Endothelial cell of umbilical vein (primary cell): ENCODE results near the gene LRCOL1. TPM values are rescaled to one million over a fixed set of nuclear protein-coding genes. Genes with fewer than 3 reads are reported as not detected.
A peak's percentile ranks its signal among the peaks of the same experiment; 100 is the strongest.

Experiments used
- BruUV-seq: library from RNA; stranded (reverse); fragments of 400-500 nt; replicated peaks from 2 replicates; lab custom pipeline; 2021; lab: Mats Ljungman, UMichigan
- CTCF ChIA-PET: fragments of 300-600, 350-600 bp; sonication (Branson Sonifier 250); formaldehyde crosslinking; loops from one replicate; lab custom pipeline; 2021; ENCODE audit warnings: antibody characterized with exemption, inconsistent platforms; lab: Charles Lee
- POLR2A ChIA-PET: fragments of 300-600, 350-600 bp; sonication (Branson Sonifier 250); formaldehyde crosslinking; loops from one replicate; lab custom pipeline; 2021; ENCODE audit warnings: antibody characterized with exemption, inconsistent platforms; lab: Charles Lee
- DNase-seq: peaks from one replicate; pipeline ENCODE4 v3.0.0-alpha.2; 2011; ENCODE audit warnings: low read depth, low spot score
- FAIRE-seq: peaks from 2 replicates; lab custom pipeline; 2011; peaks lifted over from hg19 to GRCh38; lab: Jason Lieb, UNC
- H2AFZ ChIP-seq: 2 replicates; pipeline ENCODE4 v1.6.0; 2012; ENCODE audit warnings: low read depth, low read length, control low read depth, inconsistent platforms
- H3K27ac ChIP-seq: 2 replicates; pipeline ENCODE4 v1.5.1; 2011; ENCODE audit warnings: low read depth, mild to moderate bottlenecking, control low read depth, low read length, moderate library complexity; ENCODE audit not compliant: insufficient read depth
- H3K27me3 ChIP-seq, 2 experiments: 2 replicates each; pipeline versions ENCODE4 v1.6.0 to v1.6.1; 2011; ENCODE audit warnings: low read length in 2 of 2, mixed read lengths in 1 of 2; ENCODE audit not compliant: control insufficient read depth in 2 of 2, insufficient read depth in 2 of 2
- H3K36me3 ChIP-seq, 2 experiments: 2 replicates in 1 of 2; 3 replicates in 1 of 2; pipeline ENCODE4 v1.5.1; 2011; ENCODE audit warnings: low read length in 2 of 2, mild to moderate bottlenecking in 1 of 2, moderate library complexity in 1 of 2; ENCODE audit not compliant: control insufficient read depth in 2 of 2, insufficient read depth in 2 of 2; ENCODE audit errors: extremely low read depth in 1 of 2
- H3K4me1 ChIP-seq: 3 replicates; pipeline ENCODE4 v1.5.1; 2011; ENCODE audit warnings: mild to moderate bottlenecking, low read length; ENCODE audit not compliant: control insufficient read depth, insufficient read depth; ENCODE audit errors: extremely low read depth
- H3K4me2 ChIP-seq: 2 replicates; pipeline ENCODE4 v1.6.1; 2011; ENCODE audit warnings: low read length, control low read depth, mixed read lengths; ENCODE audit not compliant: insufficient read depth
- H3K4me3 ChIP-seq, 3 experiments: fragments of 200-600 bp in 1 of 3; sonication (generic), shearing (Covaris generic) in 1 of 3; replicated peaks in 1 of 3; 2 replicates each; pipeline ENCODE4 v1.5.1; 2011 to 2016; ENCODE audit warnings: control low read depth in 3 of 3, low read length in 3 of 3, mild to moderate bottlenecking in 2 of 3, inconsistent platforms in 1 of 3, low read depth in 1 of 3, moderate library complexity in 1 of 3; ENCODE audit not compliant: insufficient read depth in 1 of 3
- H3K79me2 ChIP-seq: 2 replicates; pipeline ENCODE4 v1.6.0; 2012; ENCODE audit warnings: low read length, inconsistent platforms; ENCODE audit not compliant: control insufficient read depth, insufficient read depth
- H3K9ac ChIP-seq: replicated peaks from 2 replicates; pipeline ENCODE3; 2011; ENCODE audit warnings: low read length, control low read depth; ENCODE audit not compliant: insufficient read depth; ENCODE audit errors: extremely low read depth
- H3K9me1 ChIP-seq: replicated peaks from 3 replicates; pipeline ENCODE4 v1.6.0; 2011; ENCODE audit warnings: mild to moderate bottlenecking, low read length; ENCODE audit not compliant: control insufficient read depth, insufficient read depth; ENCODE audit errors: extremely low read depth
- H3K9me3 ChIP-seq: replicated peaks from 2 replicates; pipeline ENCODE4 v1.5.1; 2012; ENCODE audit warnings: low read length, inconsistent platforms; ENCODE audit not compliant: control insufficient read depth, insufficient read depth
- H4K20me1 ChIP-seq: replicated peaks from 2 replicates; pipeline ENCODE3; 2011; ENCODE audit warnings: mild to moderate bottlenecking, low read length; ENCODE audit not compliant: control insufficient read depth, insufficient read depth; ENCODE audit errors: extremely low read depth
- EZH2 ChIP-seq: IDR thresholded peaks from 2 replicates; pipeline ENCODE4 v1.6.1; 2012; ENCODE audit warnings: borderline replicate concordance, low read depth, mild to moderate bottlenecking, moderate library complexity, low read length, inconsistent platforms; ENCODE audit not compliant: severe bottlenecking
- FOS ChIP-seq: IDR thresholded peaks from 2 replicates; pipeline ENCODE4 v1.6.1; 2011; ENCODE audit warnings: mild to moderate bottlenecking, low read length, moderate library complexity, borderline replicate concordance; ENCODE audit not compliant: insufficient read depth
- GATA2 ChIP-seq: IDR thresholded peaks from 2 replicates; pipeline ENCODE4 v1.7.0; 2011; ENCODE audit warnings: low read depth, mild to moderate bottlenecking, moderate library complexity, mixed read lengths, low read length; ENCODE audit not compliant: insufficient read length, insufficient read depth
- JUN ChIP-seq: IDR thresholded peaks from 2 replicates; pipeline ENCODE4 v1.6.1; 2011; ENCODE audit warnings: borderline replicate concordance, low read depth; ENCODE audit not compliant: insufficient read length, insufficient read depth
- MYC ChIP-seq: IDR thresholded peaks from one replicate; pipeline ENCODE4 v1.6.1; 2011; ENCODE audit warnings: mild to moderate bottlenecking, low read depth, low read length
- POLR2A ChIP-seq: IDR thresholded peaks from 2 replicates; pipeline ENCODE4 v1.6.1; 2012; ENCODE audit warnings: low read depth, mild to moderate bottlenecking, control low read depth, low read length
- POLR2AphosphoS5 ChIP-seq: IDR thresholded peaks from 2 replicates; pipeline ENCODE4 v1.6.1; 2012; ENCODE audit warnings: low read depth, mild to moderate bottlenecking, control low read depth, low read length, moderate library complexity; ENCODE audit not compliant: insufficient read depth
- dilution Hi-C: fragments of 300-500 bp; cut with MboI; formaldehyde crosslinking; loops from one replicate; pipeline ENCODE4 v1.15.0; 2019; ENCODE audit warnings: low sequenced_read_pairs; ENCODE audit not compliant: extremely low pct_ligation_motif_present
- intact Hi-C: fragments of 100-400 bp; cut with micrococcal nuclease; formaldehyde crosslinking; loops from one replicate; pipeline ENCODE4 v1.10.0; 2022
- polyA plus RNA-seq, 4 experiments: library from polyadenylated mRNA; depleted of rRNA in 3 of 4; stranded (reverse) in 3 of 4; unstranded in 1 of 4; fragments of >200 nt; gene quantifications; 2 replicates each; pipeline versions ENCODE4 v1.2.1 to v1.2.3, GENCODE V29; 2011 to 2012; ENCODE audit warnings: missing spikeins in 1 of 4
- total RNA-seq: library from RNA; stranded (reverse); gene quantifications from 2 replicates; pipeline ENCODE4 v1.2.3, GENCODE V29; 2021
- TF ChIP-seq, protein P1 (sequence below), 2 donors: IDR thresholded peaks; 1 replicate in 1 of 2; 2 replicates in 1 of 2; pipeline ENCODE4 v1.5.1; 2011; ENCODE audit warnings: low read length in 2 of 2, mild to moderate bottlenecking in 2 of 2, moderate library complexity in 2 of 2, control low read depth in 1 of 2, inconsistent platforms in 1 of 2, low read depth in 1 of 2; ENCODE audit not compliant: insufficient read depth in 1 of 2; ENCODE audit errors: extremely low read depth in 1 of 2
- TF ChIP-seq, protein P2 (sequence below): IDR thresholded peaks from 2 replicates; pipeline ENCODE4 v1.6.1; 2011; ENCODE audit not compliant: insufficient read depth, insufficient read length

The LRCOL1 gene
- total and polyA plus RNA-seq, 2 donors (not counting 3 experiments of a cell fraction or from before 2014, with no cell fraction given) = 1.2 to 1.5 TPM

DNA sequence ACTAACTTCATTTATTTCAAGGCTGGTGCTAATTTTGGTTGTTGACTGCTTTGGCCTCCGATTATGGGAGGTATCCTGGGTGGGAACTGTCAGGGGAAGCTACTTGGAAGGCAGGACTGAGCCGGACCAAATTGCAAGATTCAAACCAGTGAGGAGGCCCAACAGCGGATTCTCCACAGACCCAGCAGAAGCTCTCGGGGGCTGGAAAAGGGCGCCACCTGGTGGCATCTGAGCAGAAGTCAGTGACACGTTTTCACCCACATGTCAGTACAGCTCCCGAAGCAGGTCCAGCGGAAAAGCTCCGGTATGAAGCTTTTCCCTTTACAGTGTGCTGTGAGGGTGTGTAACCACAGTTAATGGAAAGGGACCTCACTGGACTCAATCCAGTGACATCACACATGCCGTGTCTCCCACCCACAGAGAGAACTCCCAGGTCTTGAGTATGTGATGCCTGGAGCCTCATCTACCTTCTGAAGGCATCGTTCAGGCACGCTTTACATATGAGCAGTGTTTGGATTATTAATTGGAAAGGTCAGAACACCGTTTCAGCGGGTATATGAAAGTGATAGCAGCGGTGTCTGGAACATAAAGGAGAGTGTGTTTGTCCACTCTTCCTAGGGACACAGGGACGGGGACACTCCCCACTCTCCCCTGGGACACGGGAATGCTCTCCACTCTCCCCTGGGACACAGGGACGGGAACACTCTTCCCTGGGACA is 4.6 kb upstream of the LRCOL1 start:
- no peaks in the 10 kb centered on the region for H3K9me1 ChIP-seq
- DNase-seq (peak; percentile 81), FAIRE-seq (peak; percentile 96)
- H3K9ac ChIP-seq = no peak overlapping the region
- H3K4me3 ChIP-seq = no peak overlapping the region
- no peak overlapping the region for H2AFZ ChIP-seq
- no peaks in the 10 kb centered on the region for H3K79me2 ChIP-seq
- CTCF ChIA-PET = interaction anchor here (0.6 to 7.6 kb wide), 31 partner anchors 10 to 501 kb away, joined by 3 to 102 read pairs (median 5); no protein-coding TSS in a partner anchor
- TF ChIP-seq MYC = no peak
- TF ChIP-seq, protein P1, sequence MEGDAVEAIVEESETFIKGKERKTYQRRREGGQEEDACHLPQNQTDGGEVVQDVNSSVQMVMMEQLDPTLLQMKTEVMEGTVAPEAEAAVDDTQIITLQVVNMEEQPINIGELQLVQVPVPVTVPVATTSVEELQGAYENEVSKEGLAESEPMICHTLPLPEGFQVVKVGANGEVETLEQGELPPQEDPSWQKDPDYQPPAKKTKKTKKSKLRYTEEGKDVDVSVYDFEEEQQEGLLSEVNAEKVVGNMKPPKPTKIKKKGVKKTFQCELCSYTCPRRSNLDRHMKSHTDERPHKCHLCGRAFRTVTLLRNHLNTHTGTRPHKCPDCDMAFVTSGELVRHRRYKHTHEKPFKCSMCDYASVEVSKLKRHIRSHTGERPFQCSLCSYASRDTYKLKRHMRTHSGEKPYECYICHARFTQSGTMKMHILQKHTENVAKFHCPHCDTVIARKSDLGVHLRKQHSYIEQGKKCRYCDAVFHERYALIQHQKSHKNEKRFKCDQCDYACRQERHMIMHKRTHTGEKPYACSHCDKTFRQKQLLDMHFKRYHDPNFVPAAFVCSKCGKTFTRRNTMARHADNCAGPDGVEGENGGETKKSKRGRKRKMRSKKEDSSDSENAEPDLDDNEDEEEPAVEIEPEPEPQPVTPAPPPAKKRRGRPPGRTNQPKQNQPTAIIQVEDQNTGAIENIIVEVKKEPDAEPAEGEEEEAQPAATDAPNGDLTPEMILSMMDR (IDR thresholded peaks at IDR 0.05; ENCODE audit: extremely low read depth in 1 of 2, insufficient read depth in 1 of 2, low read depth in 1 of 2, low read length in 2 of 2) = peak; percentile 89 to 93
- TF ChIP-seq, protein P2, sequence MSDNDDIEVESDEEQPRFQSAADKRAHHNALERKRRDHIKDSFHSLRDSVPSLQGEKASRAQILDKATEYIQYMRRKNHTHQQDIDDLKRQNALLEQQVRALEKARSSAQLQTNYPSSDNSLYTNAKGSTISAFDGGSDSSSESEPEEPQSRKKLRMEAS = peak; percentile 52
- H3K4me1 ChIP-seq = no peaks in the 10 kb centered on the region
- H3K4me2 ChIP-seq = no peak overlapping the region
- no TSS peak for BruUV-seq
- peaks cover 28 to 38% of the 10 kb centered on the region in 2 experiments for H3K27me3 ChIP-seq
- peaks cover 3% of the 10 kb centered on the region for H3K9me3 ChIP-seq
- intact Hi-C loops = loop anchor here (1.0 kb wide), 4 partner anchors 11 to 200 kb away; no protein-coding TSS in a partner anchor
- no peak overlapping the region for H3K27ac ChIP-seq
- dilution Hi-C loops = no loop called here
- no peaks in the 10 kb centered on the region for H3K36me3 ChIP-seq
- no peaks in the 10 kb centered on the region for H4K20me1 ChIP-seq
- POLR2A ChIA-PET = no interaction called here

DNA sequence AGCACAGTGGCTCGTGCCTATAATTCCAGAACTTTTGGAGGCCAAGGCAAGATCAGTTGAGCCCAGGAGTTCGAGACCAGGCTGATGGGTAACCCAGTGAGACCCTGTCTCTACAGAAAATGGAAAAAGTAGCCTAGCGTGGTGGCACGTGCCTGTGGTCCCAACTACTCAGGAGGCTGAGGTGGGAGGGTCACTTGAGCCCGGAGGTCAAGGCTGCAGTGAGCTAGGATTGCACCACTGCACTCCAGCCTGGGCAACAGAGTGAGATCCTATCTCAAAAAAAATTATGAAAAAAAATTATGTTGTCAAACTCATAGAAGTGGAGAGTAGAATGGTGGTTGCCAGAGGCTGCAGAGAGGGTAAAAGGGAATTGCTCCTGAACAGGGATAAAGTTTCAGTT is 3.6 kb upstream of the LRCOL1 start:
- Histone ChIP-seq H3K27me3 (peaks cover 22 to 39% of the 10 kb centered on the region in 2 experiments), H3K4me2 (no peak overlapping the region), H3K36me3 (no peaks in the 10 kb centered on the region), H3K9me3 (peaks cover 3% of the 10 kb centered on the region), H2AFZ (no peak overlapping the region), H3K9ac (no peak overlapping the region), H3K27ac (no peak overlapping the region), H3K79me2 (no peaks in the 10 kb centered on the region), H4K20me1 (no peaks in the 10 kb centered on the region), H3K4me1 (no peaks in the 10 kb centered on the region), H3K4me3 (no peak overlapping the region), H3K9me1 (no peaks in the 10 kb centered on the region)
- FAIRE-seq (no peak), DNase-seq (no peak)
- BruUV-seq = no TSS peak
- CTCF ChIA-PET = interaction anchor here (1.3 to 7.6 kb wide), 9 partner anchors 12 to 500 kb away, joined by 3 to 102 read pairs (median 7); no protein-coding TSS in a partner anchor
- TF ChIP-seq, protein P1 (IDR thresholded peaks at IDR 0.05; ENCODE audit: extremely low read depth in 1 of 2, insufficient read depth in 1 of 2, low read depth in 1 of 2, low read length in 2 of 2) = no peak
- TF ChIP-seq FOS (no peak), MYC (no peak), EZH2 (no peak), GATA2 (no peak), JUN (no peak), POLR2AphosphoS5 (no peak), POLR2A (no peak)
- TF ChIP-seq, protein P2 = no peak
- dilution Hi-C loops (no loop called here), intact Hi-C loops (no loop called here)
- POLR2A ChIA-PET = no interaction called here
